ENCODE measurements around the gene KRT34.
"Not testable (repeated sequence)": the region's sequence is repeated elsewhere in the genome, so short reads cannot be mapped to it uniquely, and the experiment has no call there.

KRT34 gene

DNA sequence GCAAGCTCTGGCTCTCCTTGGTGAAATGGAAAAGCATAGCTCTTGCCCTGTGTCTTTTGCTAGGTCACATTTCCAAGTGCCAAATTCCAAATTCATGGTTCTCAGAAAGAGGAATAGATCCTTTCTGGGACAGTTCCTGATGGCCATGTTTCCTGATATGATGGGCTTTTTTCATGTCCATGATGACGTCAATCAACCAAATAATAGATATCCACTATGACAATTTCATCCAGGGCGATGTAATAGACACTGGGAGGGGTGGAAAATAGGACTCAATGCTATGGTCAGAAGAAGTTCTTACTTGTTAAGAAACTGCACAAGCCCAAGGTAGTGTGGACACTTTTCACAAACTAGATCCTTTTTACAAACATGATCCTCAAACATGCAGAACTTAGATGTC is 30.9 kb downstream of the KRT34 start:
- no peak for DNase-seq (ENCODE audit: low read depth)
- no peak overlapping the region for H3K4me3 ChIP-seq (ENCODE audit: low read depth, low read length)
- TF ChIP-seq, protein P1, sequence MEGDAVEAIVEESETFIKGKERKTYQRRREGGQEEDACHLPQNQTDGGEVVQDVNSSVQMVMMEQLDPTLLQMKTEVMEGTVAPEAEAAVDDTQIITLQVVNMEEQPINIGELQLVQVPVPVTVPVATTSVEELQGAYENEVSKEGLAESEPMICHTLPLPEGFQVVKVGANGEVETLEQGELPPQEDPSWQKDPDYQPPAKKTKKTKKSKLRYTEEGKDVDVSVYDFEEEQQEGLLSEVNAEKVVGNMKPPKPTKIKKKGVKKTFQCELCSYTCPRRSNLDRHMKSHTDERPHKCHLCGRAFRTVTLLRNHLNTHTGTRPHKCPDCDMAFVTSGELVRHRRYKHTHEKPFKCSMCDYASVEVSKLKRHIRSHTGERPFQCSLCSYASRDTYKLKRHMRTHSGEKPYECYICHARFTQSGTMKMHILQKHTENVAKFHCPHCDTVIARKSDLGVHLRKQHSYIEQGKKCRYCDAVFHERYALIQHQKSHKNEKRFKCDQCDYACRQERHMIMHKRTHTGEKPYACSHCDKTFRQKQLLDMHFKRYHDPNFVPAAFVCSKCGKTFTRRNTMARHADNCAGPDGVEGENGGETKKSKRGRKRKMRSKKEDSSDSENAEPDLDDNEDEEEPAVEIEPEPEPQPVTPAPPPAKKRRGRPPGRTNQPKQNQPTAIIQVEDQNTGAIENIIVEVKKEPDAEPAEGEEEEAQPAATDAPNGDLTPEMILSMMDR (IDR thresholded peaks at IDR 0.05; ENCODE audit: control insufficient read depth, extremely low read depth, insufficient read depth), result no peak

DNA sequence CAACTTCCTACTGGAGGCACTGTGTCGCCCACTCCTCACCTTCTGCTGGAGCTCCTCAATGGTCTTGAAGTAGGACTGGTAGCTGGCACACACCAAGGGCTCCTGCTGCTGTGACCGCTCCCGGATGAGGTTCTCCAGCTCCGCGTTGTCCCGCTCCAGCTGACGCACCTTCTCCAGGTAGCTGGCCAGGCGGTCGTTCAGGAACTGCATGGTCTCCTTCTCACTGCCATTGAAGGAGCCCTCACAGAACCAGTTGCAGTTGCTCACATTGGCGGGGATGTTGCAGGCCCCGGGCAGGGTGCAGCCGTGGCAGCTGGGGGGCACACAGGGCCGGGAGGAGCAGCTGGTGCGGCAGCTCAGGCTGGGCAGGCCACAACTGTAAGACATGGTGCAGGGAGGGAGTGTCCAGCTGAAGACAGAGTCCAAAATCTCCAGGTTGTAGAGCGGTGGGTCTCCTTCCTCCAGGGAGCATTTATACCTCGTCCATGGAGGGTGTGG is 31.7 kb downstream of the KRT34 start, which contains the start of gene KRT33A:
Gene KRT33A, minus strand, starts transcription at position 448 of the 498 bp plus-strand sequence. Its CDS starts 61 bp downstream, at position 387.
- H3K4me3 ChIP-seq (ENCODE audit: low read depth, low read length); DNase-seq (ENCODE audit: low read depth): not testable (repeated sequence)

DNA sequence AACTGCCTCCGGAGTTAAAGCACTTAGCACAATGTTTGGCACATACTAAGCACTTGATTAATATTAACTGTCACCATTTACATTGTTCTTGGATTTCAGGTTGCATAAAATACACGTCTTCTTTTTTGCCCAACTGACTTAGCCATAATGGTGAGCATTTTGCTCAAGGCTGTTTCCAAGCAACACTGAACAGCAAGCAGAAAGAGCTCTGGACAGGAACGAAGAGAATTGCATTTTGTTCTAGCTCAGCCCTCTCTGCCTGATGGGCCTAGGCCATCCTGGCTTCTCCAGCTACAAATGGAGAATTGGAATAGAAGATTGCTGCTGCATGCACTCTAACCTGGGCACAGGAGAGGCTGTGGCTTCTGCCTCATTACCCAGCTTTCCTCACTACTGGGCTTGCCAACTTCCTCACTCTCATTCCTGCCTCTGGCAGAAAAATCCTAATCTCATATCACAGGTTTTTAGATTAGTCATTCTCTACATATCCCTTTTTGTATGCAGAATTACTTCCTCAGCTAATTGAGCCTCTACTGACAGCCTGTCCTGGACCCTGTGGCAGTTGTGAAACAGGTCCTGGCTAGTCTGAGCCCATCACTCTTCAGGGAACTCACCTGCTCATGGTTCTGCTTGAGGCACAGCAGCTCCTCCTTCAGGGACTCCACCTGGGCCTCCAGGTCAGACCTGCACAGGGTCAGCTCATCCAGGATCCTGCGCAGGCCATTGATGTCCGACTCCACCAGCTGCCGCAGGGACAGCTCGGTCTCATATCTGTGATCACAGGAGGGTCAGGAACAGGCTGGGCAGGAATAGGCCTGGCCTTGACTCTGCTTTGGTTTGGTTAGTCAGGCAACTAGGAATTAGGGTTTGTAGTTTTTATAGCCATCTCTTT is 34.0 kb downstream of the KRT34 start:
- no peak overlapping the region for H3K4me3 ChIP-seq (ENCODE audit: low read depth, low read length)
- TF ChIP-seq, protein P1 (IDR thresholded peaks at IDR 0.05; ENCODE audit: control insufficient read depth, extremely low read depth, insufficient read depth), result no peak
- no peak for DNase-seq (ENCODE audit: low read depth)

DNA sequence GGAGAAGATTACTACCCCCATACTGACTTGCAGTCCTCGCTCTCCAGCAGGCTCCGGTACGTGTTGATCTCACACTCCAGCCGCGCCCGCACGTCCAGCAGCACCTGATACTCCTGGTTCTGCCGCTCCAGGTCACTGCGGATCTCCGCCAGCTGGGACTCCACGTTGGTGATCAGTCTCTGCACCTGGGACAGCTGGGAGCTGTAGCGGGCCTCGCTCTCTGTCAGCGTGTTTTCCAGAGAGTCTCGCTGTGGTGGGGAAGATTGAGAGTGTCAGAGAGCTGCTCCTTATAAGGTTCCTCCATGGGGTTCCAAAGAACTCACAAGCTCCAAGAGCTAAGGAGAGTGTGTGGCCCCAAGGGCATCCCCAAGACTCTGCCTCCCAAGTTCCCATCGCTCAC is 35.7 kb downstream of the KRT34 start:
- not testable (repeated sequence) for H3K4me3 ChIP-seq (ENCODE audit: low read depth, low read length)

DNA sequence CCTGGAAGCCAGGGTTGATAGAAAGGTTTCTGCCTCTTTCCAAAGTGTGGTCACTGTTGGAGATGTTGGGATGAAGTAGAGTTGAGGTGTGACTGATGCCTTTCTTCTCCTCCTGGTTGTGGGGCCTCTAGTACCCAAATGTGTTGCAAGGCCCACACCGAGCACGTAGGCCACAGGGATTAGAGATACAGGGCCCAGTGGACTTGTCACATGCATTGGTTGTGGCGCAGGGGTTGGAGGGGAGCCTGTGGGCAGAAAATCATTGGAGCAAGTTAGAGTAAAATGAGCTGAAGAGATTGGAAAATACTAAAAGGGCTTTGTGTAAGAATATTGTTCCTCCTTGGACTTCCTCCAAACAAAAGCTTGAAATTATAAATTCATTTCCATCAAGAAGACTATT is 36.1 kb downstream of the KRT34 start:
- DNase-seq (ENCODE audit: low read depth), result no peak
- H3K4me3 ChIP-seq (ENCODE audit: low read depth, low read length), result no peak overlapping the region
- TF ChIP-seq, protein P1 (IDR thresholded peaks at IDR 0.05; ENCODE audit: control insufficient read depth, extremely low read depth, insufficient read depth), result no peak

More for the DNA sequence above, 35.7 kb downstream of the KRT34 start:
- not testable (repeated sequence) for DNase-seq (ENCODE audit: low read depth)

DNA sequence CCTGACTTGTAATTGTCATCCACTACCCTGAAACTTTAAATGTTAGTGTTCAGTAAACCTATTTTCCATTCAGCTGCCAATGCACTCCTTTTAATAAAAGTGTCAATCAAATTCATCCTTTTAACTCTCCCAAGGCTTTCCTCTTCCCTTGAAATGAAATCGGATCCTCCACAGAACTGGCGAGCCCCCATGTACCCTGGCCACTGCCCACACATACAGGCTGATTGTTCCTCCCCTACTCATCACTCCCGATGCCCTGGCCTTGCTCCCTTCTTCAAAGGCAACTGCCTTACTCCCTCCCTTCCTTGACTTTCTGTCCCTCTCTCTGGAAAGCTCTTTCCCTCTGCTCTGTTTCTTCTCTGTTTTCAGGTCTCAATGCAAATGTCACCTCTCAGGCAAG is 39.1 kb downstream of the KRT34 start:
- TF ChIP-seq, protein P1 (IDR thresholded peaks at IDR 0.05; ENCODE audit: control insufficient read depth, extremely low read depth, insufficient read depth), result no peak
- no peak overlapping the region for H3K4me3 ChIP-seq (ENCODE audit: low read depth, low read length)
- DNase-seq (ENCODE audit: low read depth), result no peak

DNA sequence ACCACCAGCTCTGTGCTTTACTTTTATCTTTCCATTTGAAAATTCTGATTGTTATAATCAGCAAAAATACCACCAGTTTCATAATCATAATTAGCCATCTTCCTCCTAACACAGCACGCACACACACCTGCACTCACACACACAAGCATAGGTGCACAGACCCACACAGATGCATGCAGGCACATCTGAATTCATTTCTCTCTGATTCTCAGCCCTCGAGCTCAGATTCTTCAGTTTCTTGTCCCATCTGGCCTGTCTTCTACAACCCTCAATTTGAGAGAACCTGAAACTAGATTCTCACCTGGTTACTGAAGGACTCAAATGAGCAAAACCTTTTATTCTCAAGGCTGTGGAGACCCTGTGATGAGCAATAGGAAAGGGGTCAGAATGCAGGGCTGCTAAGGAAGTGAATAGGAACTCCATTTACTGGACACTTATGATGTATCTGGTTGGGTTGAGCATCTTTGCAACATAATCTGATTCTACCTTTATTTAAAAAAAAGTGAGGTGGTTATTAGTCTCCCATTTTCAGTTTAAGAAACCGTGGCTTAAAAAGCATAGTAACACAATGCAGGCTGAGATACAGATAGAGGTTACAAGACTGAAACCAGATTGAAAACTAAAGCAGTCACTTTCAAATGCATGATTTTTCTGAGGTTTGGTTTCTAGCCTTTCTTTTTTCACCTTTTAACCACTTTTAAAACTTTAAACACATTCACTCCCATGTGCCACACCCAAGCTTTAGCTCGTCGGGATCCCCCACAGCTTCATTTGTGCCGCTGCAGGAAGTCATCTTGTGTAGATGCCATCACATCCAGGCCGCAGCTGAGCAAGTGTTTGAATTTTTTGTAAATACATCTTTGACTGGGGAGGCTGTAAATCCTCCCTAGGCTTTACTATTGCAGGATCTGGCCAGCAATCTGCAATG is 40.9 kb downstream of the KRT34 start:
- H3K4me3 ChIP-seq (ENCODE audit: low read depth, low read length), result no peak overlapping the region
- no peak for DNase-seq (ENCODE audit: low read depth)
- TF ChIP-seq, protein P1 (IDR thresholded peaks at IDR 0.05; ENCODE audit: control insufficient read depth, extremely low read depth, insufficient read depth), result no peak

Measured in LNCaP clone FGC (cell line).